Gastrocnemius medialis (tissue), 4 donors: ENCODE measurements around the gene TAF7. TPM values are rescaled to one million over a fixed set of nuclear protein-coding genes. Genes with fewer than 3 reads are reported as not detected.
"Not testable (repeated sequence)": the region's sequence is repeated elsewhere in the genome, so short reads cannot be mapped to it uniquely, and the experiment has no call there.

Experiments used
- ATAC-seq, 2 donors: fragments of 150-250 bp; one replicate each; pipeline ENCODE4 v1.9.1; 2016
- DNase-seq, 2 donors: peaks; one replicate each; pipeline ENCODE4 v3.0.0-alpha.2; 2019
- H3K27ac ChIP-seq, 4 donors: fragments of 200-600 bp; sonication (generic); 1 replicate in 1 of 4; 2 replicates in 3 of 4; pipeline ENCODE4 v1.5.1; 2016 to 2018; ENCODE audit warnings: mild to moderate bottlenecking in 2 of 4, moderate library complexity in 1 of 4
- H3K27me3 ChIP-seq, 3 donors: fragments of 200-600 bp; sonication (generic) in 2 of 3; 1 replicate in 1 of 3; 2 replicates in 2 of 3; pipeline versions ENCODE4 v1.5.1 to v1.6.0; 2016 to 2019; ENCODE audit warnings: mild to moderate bottlenecking in 1 of 3, moderate library complexity in 1 of 3
- H3K36me3 ChIP-seq, 2 donors: fragments of 200-600 bp; sonication (generic) in 1 of 2; one replicate each; pipeline ENCODE4 v1.5.1; 2017 to 2018
- H3K4me1 ChIP-seq, 2 donors: fragments of 200-600 bp; sonication (generic) in 1 of 2; one replicate each; pipeline ENCODE4 v1.5.1; 2016 to 2017; ENCODE audit warnings: mild to moderate bottlenecking in 2 of 2
- H3K4me3 ChIP-seq, 4 donors: fragments of 200-600 bp; sonication (generic) in 3 of 4; 1 replicate in 1 of 4; 2 replicates in 3 of 4; pipeline ENCODE4 v1.5.1; 2016 to 2019; ENCODE audit warnings: mild to moderate bottlenecking in 2 of 4
- H3K9me3 ChIP-seq, 3 donors: fragments of 200-600 bp; sonication (generic) in 2 of 3; 1 replicate in 1 of 3; 2 replicates in 2 of 3; pipeline ENCODE4 v1.5.1; 2016 to 2019
- CTCF ChIP-seq, 5 experiments: fragments of 450-650 bp in 3 of 5; fragments of 200-600 bp in 2 of 5; sonication (generic) in 2 of 5; IDR thresholded peaks in 4 of 5; conservative IDR thresholded peaks in 1 of 5; 1 replicate in 4 of 5; 2 replicates in 1 of 5; pipeline ENCODE4 v1.5.1; 2016 to 2019; ENCODE audit warnings: antibody characterized with exemption in 5 of 5, mild to moderate bottlenecking in 3 of 5, moderate library complexity in 3 of 5
- POLR2A ChIP-seq, 2 donors: fragments of 450-650 bp; IDR thresholded peaks; one replicate each; pipeline ENCODE4 v1.6.1; 2017; ENCODE audit warnings: antibody characterized with exemption in 2 of 2, mild to moderate bottlenecking in 2 of 2, moderate library complexity in 2 of 2
- in situ Hi-C, 4 donors: fragments of 200-750 bp; cut with MboI; loops; one replicate each; pipeline versions ENCODE4 v1.15.0 to v1.8.0; 2017; ENCODE audit warnings: low sequenced_read_pairs in 4 of 4
- intact Hi-C: fragments of 100-400 bp; cut with DNase I; formaldehyde crosslinking; loops from one replicate; pipeline ENCODE4 v1.15.1; 2023; ENCODE audit warnings: low total_unique reads
- total RNA-seq, 4 donors: library from RNA; depleted of rRNA; stranded (reverse); fragments of >200 nt; gene quantifications; one replicate each; pipeline versions ENCODE4 v1.1.0 to v1.2.3, GENCODE V29; 2016

The TAF7 gene
- total RNA-seq, 4 donors from 2014 or later: 60.9 to 91.2 (median 79.8) TPM

DNA sequence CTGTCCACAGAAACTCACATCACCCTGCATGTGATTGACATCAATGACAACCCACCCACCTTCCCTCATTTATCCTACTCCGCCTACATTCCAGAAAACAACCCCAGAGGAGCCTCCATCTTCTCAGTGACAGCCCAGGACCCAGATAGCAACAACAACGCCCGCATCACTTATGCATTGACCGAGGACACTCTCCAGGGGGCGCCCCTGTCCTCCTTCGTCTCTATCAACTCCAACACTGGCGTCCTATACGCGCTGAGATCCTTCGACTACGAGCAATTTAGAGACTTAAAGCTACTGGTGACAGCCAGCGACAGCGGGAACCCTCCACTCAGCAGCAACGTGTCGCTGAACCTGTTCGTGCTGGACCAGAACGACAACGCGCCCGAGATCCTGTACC is 24.7 kb upstream of the TAF7 start:
- Histone ChIP-seq H3K9me3 (peaks cover 0 to 9% (median 0%) of the 10 kb centered on the region in 3 donors), H3K4me3 (peak overlapping the region in 1 of 4 donors; percentile 43), H3K36me3 (no peaks in the 10 kb centered on the region), H3K27me3 (peaks cover 8 to 9% (median 8%) of the 10 kb centered on the region in 3 donors), H3K27ac (no peak overlapping the region), H3K4me1 (no peaks in the 10 kb centered on the region)
- in situ Hi-C loops: loop anchor here in 1 of 4 donors (10.0 kb wide), 1 partner anchor 219 kb away; no protein-coding TSS in a partner anchor
- TF ChIP-seq POLR2A (IDR thresholded peaks at IDR 0.05) (no peak), CTCF (IDR thresholded peaks at IDR 0.05 in 4 of 5, conservative IDR thresholded peaks at IDR 0.05 in 1 of 5) (no peak)
- no peak for DNase-seq
- intact Hi-C loops: no loop called here
- ATAC-seq: no peak

GRCh38 chr5:141343953-141344463 is 23.4 kb upstream of the TAF7 start:
- Histone ChIP-seq H3K27me3 (peaks cover 4 to 13% (median 8%) of the 10 kb centered on the region in 3 donors), H3K4me1 (no peaks in the 10 kb centered on the region), H3K36me3 (no peaks in the 10 kb centered on the region), H3K27ac (peak overlapping the region; percentile 56 to 73 (median 63)), H3K4me3 (peak overlapping the region; percentile 34 to 57 (median 44)), H3K9me3 (peaks cover 0 to 21% (median 0%) of the 10 kb centered on the region in 3 donors)
- no peak for DNase-seq
- intact Hi-C loops: no loop called here
- TF ChIP-seq POLR2A (IDR thresholded peaks at IDR 0.05): no peak
- no peak for TF ChIP-seq CTCF (IDR thresholded peaks at IDR 0.05 in 4 of 5, conservative IDR thresholded peaks at IDR 0.05 in 1 of 5)
- in situ Hi-C loops: loop anchor here in 1 of 4 donors (10.0 kb wide), 1 partner anchor 221 kb away; no protein-coding TSS in a partner anchor
- ATAC-seq: peak; percentile 36 to 60

DNA sequence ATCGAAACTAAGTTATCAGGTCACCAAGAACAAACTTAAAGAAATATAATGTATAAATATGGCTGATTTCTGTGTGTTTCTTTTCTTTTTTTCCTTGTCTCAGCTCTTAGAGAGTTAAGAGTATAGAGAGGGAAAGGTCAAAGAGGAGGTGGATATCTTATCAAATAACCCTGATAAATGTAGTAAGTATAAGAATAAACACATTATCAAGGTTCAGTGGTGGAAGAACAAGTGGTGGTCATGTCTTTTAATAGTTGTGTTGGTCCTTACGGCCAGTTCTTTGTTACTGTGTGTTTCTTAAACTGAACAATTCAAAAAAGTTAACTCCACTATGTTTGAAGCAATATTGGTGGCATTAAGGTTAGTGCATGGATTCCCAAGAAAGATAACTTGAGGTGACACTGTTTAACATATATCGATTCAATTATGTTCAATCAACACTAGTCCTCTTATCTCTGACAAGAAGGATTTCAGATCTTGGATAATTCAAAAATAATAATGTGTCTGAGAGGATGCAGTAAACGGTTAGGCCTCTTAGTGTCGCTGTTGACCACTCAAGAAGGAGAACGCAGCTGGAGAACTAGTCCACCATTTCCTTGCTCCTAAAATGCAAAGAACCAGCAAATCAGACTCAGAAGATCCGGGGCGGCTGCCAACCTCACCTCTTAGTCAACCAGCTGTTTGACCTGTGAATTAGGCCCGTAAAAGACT is 22.8 kb upstream of the TAF7 start, which contains the start of gene PCDHGA3:
PCDHGA3 (plus strand) TSS at position 588 of the 711 bp plus-strand sequence. CDS start 205 bp downstream, outside the sequence.
- TF ChIP-seq CTCF (IDR thresholded peaks at IDR 0.05 in 4 of 5, conservative IDR thresholded peaks at IDR 0.05 in 1 of 5): peak in 4 of 5 experiments; percentile 29 to 46 (median 44)
- TF ChIP-seq POLR2A (IDR thresholded peaks at IDR 0.05): no peak
- H3K27ac ChIP-seq: peak within 1 kb of the TSS; percentile 56 to 73 (median 63)
- H3K36me3 ChIP-seq: no peaks in the 10 kb centered on the region
- in situ Hi-C loops: loop anchor here in 1 of 4 donors (10.0 kb wide), 1 partner anchor 221 kb away; no protein-coding TSS in a partner anchor
- ATAC-seq (peak; percentile 12 to 76), DNase-seq (no peak)
- peaks cover 4 to 13% (median 8%) of the 10 kb centered on the region in 3 donors for H3K27me3 ChIP-seq
- H3K9me3 ChIP-seq: peaks cover 0 to 25% (median 0%) of the 10 kb centered on the region in 3 donors
- peak within 1 kb of the TSS; percentile 34 to 57 (median 44) for H3K4me3 ChIP-seq
- intact Hi-C loops: no loop called here
- no peaks in the 10 kb centered on the region for H3K4me1 ChIP-seq

- in situ Hi-C loops (loop anchor here in 1 of 4 donors (10.0 kb wide), 1 partner anchor 222 kb away; no protein-coding TSS in a partner anchor), intact Hi-C loops (no loop called here)
- H3K4me3 ChIP-seq: no peak overlapping the region
- H3K27me3 ChIP-seq: peaks cover 7 to 17% (median 8%) of the 10 kb centered on the region in 3 donors
- H3K27ac ChIP-seq: peak overlapping the region in 2 of 4 donors; percentile 8 to 15
- peaks cover 0 to 25% (median 0%) of the 10 kb centered on the region in 3 donors for H3K9me3 ChIP-seq
- TF ChIP-seq POLR2A (IDR thresholded peaks at IDR 0.05): no peak
- TF ChIP-seq CTCF (IDR thresholded peaks at IDR 0.05 in 4 of 5, conservative IDR thresholded peaks at IDR 0.05 in 1 of 5): no peak
- DNase-seq: no peak
- H3K36me3 ChIP-seq: no peaks in the 10 kb centered on the region
- H3K4me1 ChIP-seq: no peaks in the 10 kb centered on the region
- ATAC-seq: no peak
Observed at GRCh38 chr5:141342773-141343172, 22.2 kb upstream of the TAF7 start.

DNA sequence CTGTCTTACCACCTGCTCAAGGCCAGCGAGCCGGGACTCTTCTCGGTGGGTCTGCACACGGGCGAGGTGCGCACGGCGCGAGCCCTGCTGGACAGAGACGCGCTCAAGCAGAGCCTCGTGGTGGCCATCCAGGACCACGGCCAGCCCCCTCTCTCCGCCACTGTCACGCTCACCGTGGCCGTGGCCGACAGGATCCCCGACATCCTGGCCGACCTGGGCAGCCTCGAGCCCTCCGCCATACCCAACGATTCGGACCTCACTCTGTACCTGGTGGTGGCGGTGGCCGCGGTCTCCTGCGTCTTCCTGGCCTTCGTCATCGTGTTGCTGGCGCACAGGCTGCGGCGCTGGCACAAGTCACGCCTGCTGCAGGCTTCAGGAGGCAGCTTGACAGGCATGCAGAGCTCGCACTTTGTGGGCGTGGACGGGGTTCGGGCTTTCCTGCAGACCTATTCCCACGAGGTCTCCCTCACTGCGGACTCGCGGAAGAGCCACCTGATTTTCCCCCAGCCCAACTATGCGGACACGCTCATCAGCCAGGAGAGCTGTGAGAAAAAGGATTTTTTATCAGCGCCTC is 20.3 kb upstream of the TAF7 start:
- H3K27ac ChIP-seq, DNase-seq, H3K4me3 ChIP-seq, ATAC-seq, intact Hi-C loops, H3K4me1 ChIP-seq, H3K36me3 ChIP-seq: not testable (repeated sequence)
- Histone ChIP-seq H3K27me3 (peaks cover 5 to 17% (median 8%) of the 10 kb centered on the region in 3 donors), H3K9me3 (peaks cover 0 to 25% (median 0%) of the 10 kb centered on the region in 3 donors)
- in situ Hi-C loops: loop anchor here in 1 of 4 donors (10.0 kb wide), 1 partner anchor 224 kb away; no protein-coding TSS in a partner anchor
